Esophagus (tissue), 2 donors: ENCODE results near the gene LUZP1. TPM values are rescaled to one million over a fixed set of nuclear protein-coding genes. Genes with fewer than 3 reads are reported as not detected.
"Not testable (repeated sequence)": the region's sequence is repeated elsewhere in the genome, so short reads cannot be mapped to it uniquely, and the experiment has no call there.

Experiments used
- H3K27ac ChIP-seq, 2 donors: one replicate each; pipeline ENCODE4 v1.5.1; 2013; ENCODE audit warnings: low read depth in 2 of 2, mild to moderate bottlenecking in 2 of 2, inconsistent platforms in 1 of 2, low read length in 1 of 2, moderate library complexity in 1 of 2
- H3K27me3 ChIP-seq, 2 donors: one replicate each; pipeline ENCODE4 v1.6.1; 2013; ENCODE audit warnings: low read length in 2 of 2, control low read depth in 1 of 2, mild to moderate bottlenecking in 1 of 2; ENCODE audit not compliant: insufficient read depth in 2 of 2, control insufficient read depth in 1 of 2
- H3K36me3 ChIP-seq, 2 donors: one replicate each; pipeline ENCODE4 v1.6.1; 2013; ENCODE audit warnings: low read length in 1 of 2; ENCODE audit not compliant: control insufficient read depth in 2 of 2, insufficient read depth in 2 of 2
- H3K4me1 ChIP-seq, 2 donors: one replicate each; pipeline ENCODE4 v1.6.1; 2013; ENCODE audit warnings: low read length in 1 of 2; ENCODE audit not compliant: control insufficient read depth in 2 of 2, insufficient read depth in 2 of 2
- H3K4me3 ChIP-seq, 2 donors: one replicate each; pipeline ENCODE4 v1.5.1; 2013; ENCODE audit warnings: low read length in 2 of 2, mild to moderate bottlenecking in 2 of 2, low read depth in 1 of 2, moderate library complexity in 1 of 2
- H3K9me3 ChIP-seq, 2 donors: one replicate each; pipeline ENCODE4 v1.6.1; 2013; ENCODE audit warnings: mild to moderate bottlenecking in 2 of 2, low read depth in 1 of 2, low read length in 1 of 2, moderate library complexity in 1 of 2; ENCODE audit not compliant: control insufficient read depth in 2 of 2, insufficient read depth in 1 of 2
- WGBS, 2 donors: extraction: QIAGEN DNeasy Blood & Tissue Kit; methylation state at CpG; one replicate each; pipeline ENCODE4 v1.1.7; 2013; 5-methylcytosine and 5-hydroxymethylcytosine counted together
- polyA plus RNA-seq, 2 donors: library from polyadenylated mRNA; stranded (reverse); fragments of 200-250 nt; gene quantifications; one replicate each; pipeline ENCODE4 v1.2.3, GENCODE V29; 2013
- donor health status: healthy with polysubstance abuse.
- donor health status: Bipolar disorder and iron deficiency.

Gene LUZP1
- polyA plus RNA-seq, 2 donors = 3.6 to 4.4 TPM

DNA sequence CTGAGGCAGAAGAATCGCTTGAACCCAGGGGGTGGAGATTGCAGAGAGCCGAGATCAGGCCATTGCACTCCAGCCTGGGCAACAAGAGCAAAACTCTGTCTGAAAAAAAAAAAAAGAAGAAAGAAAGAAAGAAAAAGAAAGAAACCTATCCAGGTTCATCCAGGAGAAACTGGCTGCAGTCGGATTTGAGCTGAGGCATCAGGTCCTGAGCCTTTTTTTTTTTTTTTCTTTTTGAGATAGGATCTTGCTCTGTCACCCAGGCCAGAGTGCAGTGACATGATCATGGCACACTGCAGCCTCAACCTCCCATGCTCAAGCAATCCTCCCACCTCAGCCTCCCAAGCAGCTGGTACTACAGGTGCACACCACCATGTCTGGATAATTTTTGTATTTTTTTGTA lies 22.5 kb upstream of the LUZP1 start:
- no peak overlapping the region for H3K27ac ChIP-seq
- H3K9me3 ChIP-seq = no peaks in the 10 kb centered on the region
- H3K4me3 ChIP-seq = no peak overlapping the region
- 91 to 93% methylated on average over 3 of the region's 3 CpGs for WGBS, 2 donors
- no peaks in the 10 kb centered on the region for H3K4me1 ChIP-seq
- H3K36me3 ChIP-seq = no peaks in the 10 kb centered on the region
- no peaks in the 10 kb centered on the region for H3K27me3 ChIP-seq

DNA sequence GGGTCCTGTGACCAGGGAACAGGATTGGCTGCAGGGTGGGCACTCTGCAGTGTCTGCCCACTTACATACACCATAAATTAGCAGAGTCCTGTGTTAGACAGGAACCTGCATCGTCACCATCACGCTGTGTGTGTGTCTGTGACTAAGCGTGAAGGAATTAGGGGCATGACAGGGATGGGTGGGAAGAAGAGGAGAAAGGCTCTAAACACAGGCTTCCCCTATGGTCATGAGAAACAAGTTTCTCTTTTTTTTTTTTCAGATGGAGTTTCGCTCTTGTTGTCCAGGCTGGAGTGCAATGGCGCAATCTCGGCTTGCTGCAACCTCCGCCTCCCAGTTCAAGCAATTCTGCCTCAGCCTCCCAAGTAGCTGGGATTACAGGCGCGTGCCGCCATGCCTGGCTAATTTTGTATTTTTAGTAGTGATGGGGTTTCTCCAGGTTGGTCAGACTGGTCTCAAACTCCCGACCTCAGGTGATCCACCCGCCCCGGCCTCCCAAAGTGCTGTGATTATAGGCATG lies 20.3 kb upstream of the LUZP1 start:
- not testable (repeated sequence) for H3K4me3 ChIP-seq, H3K4me1 ChIP-seq, H3K27me3 ChIP-seq, H3K27ac ChIP-seq, H3K9me3 ChIP-seq, H3K36me3 ChIP-seq
- 92% methylated on average over 13 of the region's 13 CpGs for WGBS, 2 donors

DNA sequence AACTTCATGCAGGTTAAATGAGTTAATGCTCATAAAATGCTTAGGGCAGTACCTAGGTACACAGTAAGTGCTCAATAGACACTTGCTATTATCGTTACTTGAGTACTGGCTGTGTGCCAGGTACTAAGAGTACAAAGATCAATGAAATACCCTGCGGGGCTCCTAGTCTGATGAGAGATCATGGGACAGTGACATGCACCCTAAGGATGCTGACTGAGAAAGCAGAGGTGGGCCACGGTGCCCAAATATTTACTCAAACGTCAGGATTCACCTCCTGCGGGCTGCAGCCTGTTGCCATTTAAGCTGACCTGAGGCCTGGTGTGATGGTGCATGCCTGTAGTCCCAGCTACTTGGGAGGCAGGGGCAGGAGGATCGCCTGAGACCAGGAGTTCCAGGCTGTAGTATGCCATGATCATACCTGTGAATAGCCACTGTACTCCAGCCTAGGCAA lies 19.8 kb upstream of the LUZP1 start:
- no peak overlapping the region for H3K27ac ChIP-seq
- no peaks in the 10 kb centered on the region for H3K4me1 ChIP-seq

DNA sequence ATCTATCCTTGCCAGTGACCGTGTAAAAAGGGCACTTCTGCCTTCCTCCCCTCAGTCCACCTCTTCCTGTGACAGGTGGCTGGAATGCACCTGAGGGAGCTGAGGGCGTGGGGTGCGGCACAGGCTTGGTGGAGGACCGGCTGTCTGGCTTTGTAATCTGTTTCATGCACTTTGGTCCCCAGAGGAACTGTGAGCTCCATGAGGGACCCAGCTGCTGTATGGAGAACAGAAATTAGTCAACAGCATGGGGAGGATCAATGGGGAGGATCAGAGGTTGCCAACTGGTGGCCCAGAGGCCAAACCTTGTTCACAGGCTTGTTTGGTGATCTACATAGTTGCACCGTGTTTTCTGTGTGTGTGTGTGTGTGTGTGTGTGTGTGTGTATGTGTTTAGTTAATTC lies 19.0 kb upstream of the LUZP1 start:
- H3K27ac ChIP-seq = no peak overlapping the region

More for the DNA sequence above, 19.8 kb upstream of the LUZP1 start:
- WGBS, 2 donors = 50 to 58% methylated on average over 6 of the region's 6 CpGs
- Histone ChIP-seq H3K36me3 (no peaks in the 10 kb centered on the region), H3K4me3 (no peak overlapping the region), H3K27me3 (no peaks in the 10 kb centered on the region), H3K9me3 (no peaks in the 10 kb centered on the region)

DNA sequence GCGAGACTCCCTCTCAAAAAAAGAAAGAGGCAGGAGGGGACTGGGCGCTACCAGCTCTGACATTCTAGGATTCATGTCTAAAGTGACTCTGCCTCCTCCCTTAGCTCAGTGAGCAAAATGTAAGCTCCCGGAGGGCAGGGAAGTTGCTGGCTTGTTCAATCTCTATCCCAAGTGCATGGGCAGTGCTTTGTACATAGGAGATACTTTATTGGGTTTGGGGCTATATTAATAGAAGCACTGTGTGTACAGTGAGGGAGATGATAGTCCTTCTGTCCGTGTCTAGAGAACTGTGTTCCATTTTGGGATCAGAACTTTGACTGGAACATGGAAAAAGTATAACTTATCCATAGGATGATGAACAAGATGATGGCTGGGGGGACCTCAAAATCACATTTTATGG lies 16.7 kb upstream of the LUZP1 start:
- Histone ChIP-seq H3K36me3 (no peaks in the 10 kb centered on the region), H3K27ac (no peak overlapping the region), H3K27me3 (no peaks in the 10 kb centered on the region), H3K4me3 (no peak overlapping the region), H3K4me1 (no peaks in the 10 kb centered on the region), H3K9me3 (no peaks in the 10 kb centered on the region)
- WGBS, 2 donors = 60 to 74% methylated on average over 4 of the region's 4 CpGs

More for the DNA sequence above, 19.0 kb upstream of the LUZP1 start:
- H3K36me3 ChIP-seq = no peaks in the 10 kb centered on the region
- H3K4me1 ChIP-seq = no peaks in the 10 kb centered on the region
- no peaks in the 10 kb centered on the region for H3K9me3 ChIP-seq
- WGBS, 2 donors = 63 to 80% methylated on average over 5 of the region's 5 CpGs
- H3K4me3 ChIP-seq = no peak overlapping the region
- no peaks in the 10 kb centered on the region for H3K27me3 ChIP-seq

DNA sequence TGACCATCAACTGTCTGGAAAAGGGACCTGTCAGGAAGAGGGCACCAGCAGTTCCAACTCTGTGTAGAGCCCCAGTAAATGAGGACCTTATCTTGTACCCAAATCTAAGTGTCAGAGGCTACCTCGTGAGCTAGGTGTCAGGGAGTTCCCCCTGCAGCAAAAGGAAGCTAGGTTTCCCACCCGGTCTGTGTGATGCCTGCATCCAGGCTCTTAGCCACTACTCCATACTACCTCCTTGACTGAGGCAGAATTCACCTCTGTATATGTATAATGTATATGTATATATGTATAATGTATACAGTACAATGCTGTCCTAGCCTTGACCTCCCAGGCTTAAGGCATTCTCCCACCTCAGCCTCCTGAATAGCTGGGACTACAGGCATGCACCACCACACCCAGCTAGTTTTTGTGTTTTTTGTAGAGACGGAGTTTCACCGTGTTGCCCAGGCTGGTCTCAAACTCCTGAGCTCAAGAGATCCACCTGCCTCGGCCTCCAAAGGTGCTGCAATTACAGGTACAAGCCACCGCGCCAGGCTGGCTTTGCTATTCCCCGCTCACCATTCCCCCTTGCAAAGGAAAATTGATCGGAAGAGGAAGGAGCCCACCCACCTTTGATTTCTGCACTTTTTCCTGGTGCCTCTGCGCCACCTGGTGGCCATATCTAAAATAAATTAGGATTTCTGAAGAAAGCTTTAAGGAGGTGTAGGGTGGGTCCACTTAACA lies 15.7 kb upstream of the LUZP1 start:
- 13 to 14% methylated on average over 10 of the region's 10 CpGs for WGBS, 2 donors
- Histone ChIP-seq H3K36me3 (no peaks in the 10 kb centered on the region), H3K27me3 (no peaks in the 10 kb centered on the region), H3K4me1 (no peaks in the 10 kb centered on the region), H3K9me3 (no peaks in the 10 kb centered on the region), H3K4me3 (no peak overlapping the region), H3K27ac (no peak overlapping the region)

DNA sequence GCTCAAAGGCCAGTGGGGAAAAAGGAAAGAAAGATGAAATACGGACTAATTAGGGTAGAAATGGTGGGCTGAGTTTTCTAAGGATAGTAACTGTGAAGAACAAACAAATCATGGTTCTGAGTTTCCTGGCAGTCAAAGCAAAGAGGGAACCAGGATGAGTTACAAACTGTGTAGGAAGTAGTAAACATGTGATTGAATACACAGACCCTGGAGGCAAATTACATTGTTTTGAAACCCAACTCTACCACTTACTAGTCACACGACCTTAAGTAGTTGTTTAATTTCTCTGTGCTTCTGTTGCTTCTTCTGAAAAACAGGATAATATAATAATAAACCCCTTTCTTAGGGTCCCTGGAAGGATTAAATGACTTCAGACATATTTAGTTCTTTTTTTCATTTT lies 11.2 kb upstream of the LUZP1 start:
- Histone ChIP-seq H3K9me3 (no peaks in the 10 kb centered on the region), H3K4me3 (no peak overlapping the region), H3K27me3 (no peaks in the 10 kb centered on the region), H3K36me3 (no peaks in the 10 kb centered on the region), H3K4me1 (peaks cover 0 to 2% of the 10 kb centered on the region in 2 donors), H3K27ac (no peak overlapping the region)
- WGBS, 2 donors = 78 to 85% methylated on average over 2 of the region's 2 CpGs

DNA sequence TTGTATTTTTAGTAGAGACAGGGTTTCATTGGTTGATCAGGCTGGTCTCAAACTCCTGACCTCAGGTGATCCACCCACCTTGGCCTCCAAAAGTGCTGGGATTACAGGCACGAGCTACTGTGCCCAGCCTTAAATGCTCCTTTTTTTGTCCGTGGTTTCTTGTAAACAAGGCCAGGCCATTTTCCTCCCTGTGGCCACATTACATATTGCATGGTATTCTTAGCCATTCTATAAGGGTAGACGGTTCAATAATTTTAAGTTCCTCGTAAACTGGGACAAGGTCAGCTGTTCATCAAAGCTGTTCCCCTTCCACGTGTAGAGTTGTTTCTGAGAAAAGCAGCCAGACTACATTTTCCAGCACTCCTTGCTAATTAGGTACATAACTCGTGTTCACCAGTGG lies 10.3 kb upstream of the LUZP1 start:
- no peak overlapping the region for H3K27ac ChIP-seq
- H3K4me3 ChIP-seq = no peak overlapping the region
- no peaks in the 10 kb centered on the region for H3K9me3 ChIP-seq

DNA sequence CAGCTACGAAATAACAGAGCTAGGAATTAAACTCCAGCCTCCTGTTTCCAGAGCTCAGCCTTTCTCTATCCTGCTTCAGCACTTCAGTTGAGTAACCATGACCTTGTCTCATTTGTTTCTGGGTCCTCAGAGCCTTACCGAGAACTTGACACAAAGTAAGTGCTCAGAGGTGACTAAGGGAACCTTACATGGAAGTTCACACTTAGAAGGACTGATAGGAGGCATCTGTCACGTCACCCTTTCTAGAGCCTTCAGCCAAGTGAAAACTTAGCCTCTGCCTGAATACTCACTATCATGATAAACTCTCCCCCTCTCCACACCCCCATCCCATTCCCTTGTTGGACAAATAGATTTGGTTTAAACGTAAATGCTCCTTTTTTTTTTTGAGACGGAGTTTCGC lies 9.8 kb upstream of the LUZP1 start:
- no peaks in the 10 kb centered on the region for H3K36me3 ChIP-seq
- H3K27me3 ChIP-seq = no peaks in the 10 kb centered on the region
- 80 to 86% methylated on average over 6 of the region's 6 CpGs for WGBS, 2 donors
- peaks cover 0 to 2% of the 10 kb centered on the region in 2 donors for H3K4me1 ChIP-seq
- H3K27ac ChIP-seq = no peak overlapping the region
- no peak overlapping the region for H3K4me3 ChIP-seq
- no peaks in the 10 kb centered on the region for H3K9me3 ChIP-seq

More for the DNA sequence above, 10.3 kb upstream of the LUZP1 start:
- no peaks in the 10 kb centered on the region for H3K36me3 ChIP-seq
- peaks cover 0 to 2% of the 10 kb centered on the region in 2 donors for H3K4me1 ChIP-seq
- 56 to 57% methylated on average over 6 of the region's 6 CpGs for WGBS, 2 donors
- no peaks in the 10 kb centered on the region for H3K27me3 ChIP-seq
